GM18520 (cell line): Measurements from ENCODE around the gene CCL14.
"Not testable (repeated sequence)": the region's sequence is repeated elsewhere in the genome, so short reads cannot be mapped to it uniquely, and the experiment has no call there.

Experiments used
- ATAC-seq: cut with Tn5 transposase; IDR thresholded peaks from one replicate; pipeline ENCODE4 v1.9.1; 2021; ENCODE audit not compliant: unreplicated experiment

Gene CCL14

DNA sequence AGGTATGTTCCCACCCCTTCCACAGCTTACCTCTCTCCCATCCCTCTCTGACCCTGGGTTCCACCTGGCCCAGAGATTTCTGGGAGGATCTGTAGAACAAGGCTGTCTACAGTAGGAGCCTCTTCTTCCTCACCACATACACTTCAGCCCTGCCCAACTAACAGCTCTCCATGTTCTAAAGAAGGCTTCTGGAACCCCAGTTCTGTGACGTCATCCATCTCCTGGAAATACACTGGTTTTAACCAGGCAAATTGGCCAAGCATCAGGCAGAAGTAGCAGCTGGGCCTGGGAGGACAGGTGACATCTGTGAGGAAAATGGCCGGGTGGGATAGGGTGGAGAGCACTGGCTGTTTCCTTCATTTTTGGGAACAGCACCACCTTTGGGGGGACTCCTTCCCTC, 43.0 kb downstream of the CCL14 start, which contains the start of gene LYZL6:
LYZL6 (minus strand) TSS at position 177 of the 400 bp plus-strand sequence. CDS start 4,357 bp downstream, outside the sequence.
- no peak for ATAC-seq

DNA sequence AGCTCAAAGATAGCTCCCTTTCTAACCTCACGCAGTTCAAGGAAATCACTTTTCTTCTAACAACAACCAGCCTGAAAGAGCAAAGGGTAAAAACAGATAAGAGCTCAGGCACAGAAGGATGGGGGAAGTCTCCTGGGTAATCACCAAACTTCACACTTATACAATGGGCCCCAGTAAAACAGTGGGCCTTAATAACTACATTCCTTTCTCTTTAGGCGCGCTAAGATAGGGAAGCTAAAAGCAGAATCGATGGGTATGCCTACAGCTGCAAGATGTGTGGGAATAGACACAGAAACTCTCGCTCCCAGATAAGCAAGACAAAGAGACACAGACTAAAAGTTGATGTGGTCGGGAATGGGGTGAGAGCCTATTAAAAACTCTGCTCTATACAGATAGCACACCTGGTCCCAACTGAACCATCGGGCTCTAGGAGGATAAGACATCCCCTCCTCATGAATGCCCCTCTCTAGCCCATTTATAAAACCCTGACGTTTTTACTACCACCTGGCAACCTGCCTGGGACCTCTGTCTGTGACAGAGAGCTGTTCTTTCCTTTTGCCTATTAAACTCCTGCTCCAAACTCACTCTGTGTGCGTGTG, 43.8 kb downstream of the CCL14 start:
- ATAC-seq, result no peak

DNA sequence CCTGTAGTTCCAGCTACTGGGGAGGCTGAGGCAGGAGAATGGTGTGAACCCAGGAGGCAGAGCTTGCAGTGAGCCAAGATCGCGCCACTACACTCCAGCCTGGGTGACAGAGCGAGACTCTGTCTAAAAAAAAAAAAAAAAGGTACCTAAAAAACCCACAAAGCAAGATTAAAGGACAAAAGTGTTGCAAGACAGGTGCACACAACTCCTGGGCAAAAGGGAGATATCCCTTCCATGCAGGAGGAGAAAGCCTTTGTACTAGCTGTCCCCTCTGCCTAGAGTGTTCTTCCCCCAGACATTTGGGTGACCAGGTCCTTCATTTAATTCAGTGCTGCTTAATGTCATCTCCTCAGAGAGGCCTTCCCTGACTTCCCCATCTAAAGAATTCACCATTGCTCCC, 48.0 kb downstream of the CCL14 start:
- ATAC-seq, result not testable (repeated sequence)

DNA sequence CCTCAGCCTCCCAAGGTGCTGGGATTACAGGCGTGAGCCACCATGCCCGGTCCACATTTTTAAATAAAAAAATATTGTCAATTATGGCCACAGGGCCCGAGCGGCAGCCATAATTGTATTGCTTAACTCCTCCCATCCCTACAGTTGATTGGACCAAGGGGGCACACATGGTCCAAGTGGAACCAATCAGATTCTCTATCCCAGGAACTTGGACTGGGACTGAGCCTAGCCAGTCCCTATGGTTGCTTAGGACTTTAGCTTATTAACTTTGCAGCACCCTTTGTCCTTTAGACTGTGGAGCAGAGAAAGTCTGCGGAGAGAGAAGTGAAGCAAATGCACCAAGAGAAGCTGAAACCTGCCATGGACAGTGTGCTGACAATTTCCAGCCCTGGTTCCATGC, 50.5 kb downstream of the CCL14 start:
- ATAC-seq, result no peak

DNA sequence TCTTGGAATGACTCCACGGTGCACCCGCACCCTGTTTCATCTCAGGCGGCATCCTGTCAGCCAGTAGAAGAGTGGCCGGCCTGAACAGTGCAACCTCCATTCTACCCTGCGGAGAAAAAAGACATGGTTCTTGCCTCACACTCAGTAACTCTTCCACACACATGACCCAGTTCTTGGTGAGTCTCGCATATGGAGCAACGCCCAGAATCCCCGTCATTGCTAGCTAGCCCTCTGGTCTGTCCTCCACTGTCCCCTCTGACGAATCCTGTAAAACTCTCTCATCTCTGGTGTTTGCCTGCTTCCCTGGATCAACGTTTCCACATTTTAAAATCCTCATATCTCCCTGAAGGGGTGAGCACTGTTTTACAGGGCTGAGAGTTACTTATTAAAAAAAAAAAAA, 51.8 kb downstream of the CCL14 start:
- ATAC-seq, result no peak
